ENCODE data around the gene PHLPP1.

The PHLPP1 gene

DNA sequence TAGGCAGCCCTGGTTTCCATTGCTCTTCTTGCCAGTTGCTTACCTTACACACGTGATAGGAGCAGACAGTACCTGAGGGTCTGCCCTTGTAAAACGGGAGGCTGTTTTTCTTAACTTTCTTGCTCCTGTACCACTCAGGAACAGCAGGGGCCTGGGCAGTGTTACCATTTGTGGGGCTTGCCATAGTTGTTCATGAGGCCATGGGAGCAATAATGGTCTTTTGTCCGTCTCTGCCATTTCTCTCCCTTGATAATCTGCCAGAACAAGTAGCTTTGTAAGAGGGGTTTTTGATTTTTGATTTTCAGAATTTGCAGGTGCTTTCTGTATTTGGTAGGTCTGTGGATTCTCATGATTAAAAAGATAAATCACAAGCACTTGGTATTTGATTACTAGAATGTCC is 259.0 kb downstream of the PHLPP1 start:
- Histone ChIP-seq H4K20me1 (ENCODE audit: insufficient read depth, low read length) (no peaks in the 10 kb centered on the region), H3K4me3 (ENCODE audit: low read length) (no peak overlapping the region), H3K4me2 (ENCODE audit: low read length) (no peak overlapping the region), H3K4me1 (ENCODE audit: low read length) (no peaks in the 10 kb centered on the region), H3K36me3 (replicated peaks; ENCODE audit: low read depth, low read length) (no peaks in the 10 kb centered on the region), H2AFZ (ENCODE audit: low read depth, low read length) (no peak overlapping the region), H3K79me2 (ENCODE audit: low read length) (no peaks in the 10 kb centered on the region), H3K27ac (ENCODE audit: low read length) (no peak overlapping the region), H3K9me3 (ENCODE audit: insufficient read depth, low read length) (no peaks in the 10 kb centered on the region), H3K27me3 (ENCODE audit: low read depth, low read length) (no peaks in the 10 kb centered on the region), H3K9ac (ENCODE audit: low read length) (no peak overlapping the region)
- TF ChIP-seq EZH2phosphoT487 (IDR thresholded peaks at IDR 0.05; ENCODE audit: low read depth): no peak
- TF ChIP-seq, protein P1, sequence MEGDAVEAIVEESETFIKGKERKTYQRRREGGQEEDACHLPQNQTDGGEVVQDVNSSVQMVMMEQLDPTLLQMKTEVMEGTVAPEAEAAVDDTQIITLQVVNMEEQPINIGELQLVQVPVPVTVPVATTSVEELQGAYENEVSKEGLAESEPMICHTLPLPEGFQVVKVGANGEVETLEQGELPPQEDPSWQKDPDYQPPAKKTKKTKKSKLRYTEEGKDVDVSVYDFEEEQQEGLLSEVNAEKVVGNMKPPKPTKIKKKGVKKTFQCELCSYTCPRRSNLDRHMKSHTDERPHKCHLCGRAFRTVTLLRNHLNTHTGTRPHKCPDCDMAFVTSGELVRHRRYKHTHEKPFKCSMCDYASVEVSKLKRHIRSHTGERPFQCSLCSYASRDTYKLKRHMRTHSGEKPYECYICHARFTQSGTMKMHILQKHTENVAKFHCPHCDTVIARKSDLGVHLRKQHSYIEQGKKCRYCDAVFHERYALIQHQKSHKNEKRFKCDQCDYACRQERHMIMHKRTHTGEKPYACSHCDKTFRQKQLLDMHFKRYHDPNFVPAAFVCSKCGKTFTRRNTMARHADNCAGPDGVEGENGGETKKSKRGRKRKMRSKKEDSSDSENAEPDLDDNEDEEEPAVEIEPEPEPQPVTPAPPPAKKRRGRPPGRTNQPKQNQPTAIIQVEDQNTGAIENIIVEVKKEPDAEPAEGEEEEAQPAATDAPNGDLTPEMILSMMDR (IDR thresholded peaks at IDR 0.05; ENCODE audit: low read depth, low read length): no peak

DNA sequence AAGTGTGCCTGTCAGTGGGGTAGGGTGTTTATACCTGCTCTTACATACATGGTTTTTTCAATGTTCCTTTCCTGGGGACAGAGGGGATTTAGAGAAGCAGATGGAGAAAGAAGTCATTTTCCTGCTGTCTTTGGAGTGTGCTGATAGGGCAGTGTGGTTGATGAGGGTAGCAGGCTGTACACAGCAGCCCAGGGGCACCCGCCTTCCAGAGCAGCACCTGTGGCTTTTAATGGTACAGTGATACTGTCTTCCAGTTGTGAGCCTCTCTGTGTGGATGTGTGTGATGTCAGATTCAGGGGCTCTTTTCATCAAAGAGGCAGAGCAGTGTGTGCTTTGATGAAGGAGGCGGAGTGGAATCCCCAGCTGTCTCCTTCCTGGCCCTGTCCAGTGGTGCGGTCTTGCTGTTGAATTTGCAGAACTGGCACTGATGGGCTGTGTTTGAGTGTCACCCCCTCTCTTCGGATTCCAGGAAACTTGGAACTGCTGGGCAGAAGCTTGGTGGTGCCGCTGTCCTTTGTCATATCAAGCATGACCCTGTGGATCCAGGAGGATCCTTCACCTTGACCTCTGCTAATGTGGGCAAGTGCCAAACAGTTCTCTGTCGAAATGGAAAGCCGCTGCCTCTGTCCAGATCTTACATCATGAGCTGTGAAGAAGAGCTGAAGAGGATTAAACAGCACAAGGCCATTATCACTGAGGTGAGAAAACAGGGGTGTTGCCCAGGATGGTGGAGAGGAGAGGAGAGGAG is 259.8 kb downstream of the PHLPP1 start:
- Histone ChIP-seq H3K36me3 (replicated peaks; ENCODE audit: low read depth, low read length) (no peaks in the 10 kb centered on the region), H2AFZ (ENCODE audit: low read depth, low read length) (no peak overlapping the region)

GRCh38 chr18:62975785-62976184 is 260.4 kb downstream of the PHLPP1 start:
- H3K4me1 ChIP-seq (ENCODE audit: low read length): no peaks in the 10 kb centered on the region
- H3K27ac ChIP-seq (ENCODE audit: low read length): no peak overlapping the region
- no peaks in the 10 kb centered on the region for H3K27me3 ChIP-seq (ENCODE audit: low read depth, low read length)
- no peak overlapping the region for H3K9ac ChIP-seq (ENCODE audit: low read length)
- no peak overlapping the region for H3K4me2 ChIP-seq (ENCODE audit: low read length)
- no peaks in the 10 kb centered on the region for H3K79me2 ChIP-seq (ENCODE audit: low read length)
- no peaks in the 10 kb centered on the region for H4K20me1 ChIP-seq (ENCODE audit: insufficient read depth, low read length)
- H3K4me3 ChIP-seq (ENCODE audit: low read length): no peak overlapping the region
- H3K9me3 ChIP-seq (ENCODE audit: insufficient read depth, low read length): no peaks in the 10 kb centered on the region
- H3K36me3 ChIP-seq (replicated peaks; ENCODE audit: low read depth, low read length): no peaks in the 10 kb centered on the region
- H2AFZ ChIP-seq (ENCODE audit: low read depth, low read length): no peak overlapping the region
- TF ChIP-seq, protein P1 (IDR thresholded peaks at IDR 0.05; ENCODE audit: low read depth, low read length): no peak
- no peak for TF ChIP-seq EZH2phosphoT487 (IDR thresholded peaks at IDR 0.05; ENCODE audit: low read depth)

More for the DNA sequence above, 259.8 kb downstream of the PHLPP1 start:
- TF ChIP-seq, protein P1 (IDR thresholded peaks at IDR 0.05; ENCODE audit: low read depth, low read length): no peak
- TF ChIP-seq EZH2phosphoT487 (IDR thresholded peaks at IDR 0.05; ENCODE audit: low read depth): no peak
- no peaks in the 10 kb centered on the region for H4K20me1 ChIP-seq (ENCODE audit: insufficient read depth, low read length)
- no peaks in the 10 kb centered on the region for H3K27me3 ChIP-seq (ENCODE audit: low read depth, low read length)
- H3K4me3 ChIP-seq (ENCODE audit: low read length): no peak overlapping the region
- H3K79me2 ChIP-seq (ENCODE audit: low read length): no peaks in the 10 kb centered on the region
- H3K9ac ChIP-seq (ENCODE audit: low read length): no peak overlapping the region
- H3K4me1 ChIP-seq (ENCODE audit: low read length): no peaks in the 10 kb centered on the region
- H3K4me2 ChIP-seq (ENCODE audit: low read length): no peak overlapping the region
- H3K27ac ChIP-seq (ENCODE audit: low read length): no peak overlapping the region
- no peaks in the 10 kb centered on the region for H3K9me3 ChIP-seq (ENCODE audit: insufficient read depth, low read length)

DNA sequence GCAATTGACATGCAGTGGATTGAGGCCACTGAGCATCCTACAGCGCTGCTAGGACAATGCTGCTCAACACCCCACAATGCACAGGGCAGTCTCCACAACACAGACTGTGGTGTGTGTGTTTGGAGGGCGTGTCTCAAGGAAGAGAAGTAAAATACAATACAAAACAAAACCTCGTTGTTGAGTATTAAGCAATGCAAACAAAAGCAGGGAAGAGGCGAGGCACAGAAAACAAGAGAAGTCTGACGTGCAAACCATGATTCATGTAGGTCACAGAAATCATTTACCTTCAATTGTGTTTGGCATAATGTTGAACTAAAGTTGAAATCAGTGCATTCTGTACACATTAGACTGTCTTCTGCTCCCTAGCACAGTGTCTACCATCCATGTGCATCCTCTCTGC is 260.9 kb downstream of the PHLPP1 start:
- no peak for TF ChIP-seq EZH2phosphoT487 (IDR thresholded peaks at IDR 0.05; ENCODE audit: low read depth)
- TF ChIP-seq, protein P1 (IDR thresholded peaks at IDR 0.05; ENCODE audit: low read depth, low read length): no peak
- Histone ChIP-seq H3K79me2 (ENCODE audit: low read length) (no peaks in the 10 kb centered on the region), H3K36me3 (replicated peaks; ENCODE audit: low read depth, low read length) (no peaks in the 10 kb centered on the region), H4K20me1 (ENCODE audit: insufficient read depth, low read length) (no peaks in the 10 kb centered on the region), H3K4me3 (ENCODE audit: low read length) (no peak overlapping the region), H3K4me1 (ENCODE audit: low read length) (no peaks in the 10 kb centered on the region), H3K27ac (ENCODE audit: low read length) (no peak overlapping the region), H2AFZ (ENCODE audit: low read depth, low read length) (no peak overlapping the region), H3K9ac (ENCODE audit: low read length) (no peak overlapping the region), H3K4me2 (ENCODE audit: low read length) (no peak overlapping the region), H3K9me3 (ENCODE audit: insufficient read depth, low read length) (no peaks in the 10 kb centered on the region), H3K27me3 (ENCODE audit: low read depth, low read length) (no peaks in the 10 kb centered on the region)
